Fibroblast of lung (primary cell): ENCODE data around the gene SAG.

Source experiments
- EZH2 ChIP-seq: IDR thresholded peaks from 2 replicates; pipeline ENCODE4 v1.5.1; 2012; ENCODE audit warnings: low read length, control low read depth, mild to moderate bottlenecking; ENCODE audit errors: missing control alignments
- TF ChIP-seq, protein P1 (sequence below), 2 donors: IDR thresholded peaks in 1 of 2; conservative IDR thresholded peaks in 1 of 2; 1 replicate in 1 of 2; 2 replicates in 1 of 2; pipeline ENCODE4 v1.5.1; 2011 to 2012; ENCODE audit warnings: low read length in 2 of 2, control low read depth in 1 of 2, inconsistent platforms in 1 of 2, low read depth in 1 of 2, mild to moderate bottlenecking in 1 of 2

DNA sequence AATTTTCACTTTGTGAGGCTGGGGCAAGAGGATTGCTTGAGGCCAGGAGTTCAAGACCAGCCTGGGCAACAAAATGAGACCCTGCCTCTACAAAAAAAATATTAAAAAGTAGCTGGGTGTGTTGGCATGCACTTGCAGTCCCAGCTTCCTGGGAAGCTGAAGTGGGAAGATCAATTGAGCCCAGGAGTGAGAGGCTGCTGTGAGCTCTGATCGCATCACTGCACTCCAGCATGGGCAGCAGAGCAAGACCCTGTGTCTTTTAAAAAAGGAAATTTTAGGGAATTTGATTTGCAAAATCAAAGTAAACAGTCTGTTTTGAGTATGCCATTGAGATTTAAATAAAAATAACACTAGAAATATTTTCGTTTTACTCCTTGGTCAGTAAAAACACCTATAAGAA, 28.7 kb upstream of the SAG start:
- TF ChIP-seq, protein P1, sequence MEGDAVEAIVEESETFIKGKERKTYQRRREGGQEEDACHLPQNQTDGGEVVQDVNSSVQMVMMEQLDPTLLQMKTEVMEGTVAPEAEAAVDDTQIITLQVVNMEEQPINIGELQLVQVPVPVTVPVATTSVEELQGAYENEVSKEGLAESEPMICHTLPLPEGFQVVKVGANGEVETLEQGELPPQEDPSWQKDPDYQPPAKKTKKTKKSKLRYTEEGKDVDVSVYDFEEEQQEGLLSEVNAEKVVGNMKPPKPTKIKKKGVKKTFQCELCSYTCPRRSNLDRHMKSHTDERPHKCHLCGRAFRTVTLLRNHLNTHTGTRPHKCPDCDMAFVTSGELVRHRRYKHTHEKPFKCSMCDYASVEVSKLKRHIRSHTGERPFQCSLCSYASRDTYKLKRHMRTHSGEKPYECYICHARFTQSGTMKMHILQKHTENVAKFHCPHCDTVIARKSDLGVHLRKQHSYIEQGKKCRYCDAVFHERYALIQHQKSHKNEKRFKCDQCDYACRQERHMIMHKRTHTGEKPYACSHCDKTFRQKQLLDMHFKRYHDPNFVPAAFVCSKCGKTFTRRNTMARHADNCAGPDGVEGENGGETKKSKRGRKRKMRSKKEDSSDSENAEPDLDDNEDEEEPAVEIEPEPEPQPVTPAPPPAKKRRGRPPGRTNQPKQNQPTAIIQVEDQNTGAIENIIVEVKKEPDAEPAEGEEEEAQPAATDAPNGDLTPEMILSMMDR (conservative IDR thresholded peaks at IDR 0.05 in 1 of 2, IDR thresholded peaks at IDR 0.05 in 1 of 2; ENCODE audit: low read depth in 1 of 2, low read length in 2 of 2) = no peak
- no peak for TF ChIP-seq EZH2
